Erythroblast (primary cell): Measurements from ENCODE around the gene TPT1.

Experiments used
- GATA1 ChIP-seq: IDR thresholded peaks from 2 replicates; pipeline ENCODE4 v1.6.1; 2011; ENCODE audit warnings: low read depth, mild to moderate bottlenecking, control low read depth, low read length, moderate library complexity
- POLR2A ChIP-seq: IDR thresholded peaks from 2 replicates; pipeline ENCODE4 v1.6.1; 2011; ENCODE audit warnings: mild to moderate bottlenecking, low read length

DNA sequence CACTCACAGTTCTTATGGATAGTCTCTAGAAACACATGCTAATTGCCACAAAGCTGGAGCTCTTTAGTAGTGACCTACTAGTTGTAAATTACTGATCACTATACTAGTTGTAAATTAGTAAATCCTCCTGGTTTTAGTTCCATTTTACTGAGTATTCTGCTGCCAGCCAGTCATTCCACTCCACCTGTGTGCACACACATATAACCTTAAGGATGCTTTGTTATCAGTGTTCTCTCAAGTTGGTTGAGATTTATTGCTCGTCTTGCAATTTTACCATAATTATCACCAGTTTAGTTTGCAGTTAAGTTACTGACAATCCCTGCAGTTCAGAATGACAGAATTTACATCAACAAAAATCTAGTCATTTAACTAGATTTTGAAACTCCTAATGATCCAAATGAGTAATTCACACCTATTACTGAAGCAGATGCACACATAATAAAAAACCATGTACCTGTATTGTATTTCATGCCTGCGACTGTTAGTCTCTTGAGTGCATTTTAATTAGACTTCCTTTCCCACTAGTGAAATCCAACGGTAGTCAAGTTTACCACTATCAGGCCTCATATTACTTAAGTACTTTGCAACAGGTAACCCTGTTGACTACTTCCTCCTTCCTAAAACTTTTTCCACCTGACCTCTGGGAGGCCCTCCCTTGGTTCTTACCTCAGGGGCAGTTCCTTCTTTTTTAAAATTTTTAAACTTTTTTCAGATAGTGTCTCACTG lies 7.6 kb downstream of the TPT1 start:
- TF ChIP-seq POLR2A (no peak), GATA1 (no peak)
